ENCODE results near the gene RCCD1. TPM values are rescaled to one million over a fixed set of nuclear protein-coding genes. Genes with fewer than 3 reads are reported as not detected.

RCCD1 gene
- total and polyA plus RNA-seq, 12 donors = 5.5 to 11.8 (median 7.6) TPM

DNA sequence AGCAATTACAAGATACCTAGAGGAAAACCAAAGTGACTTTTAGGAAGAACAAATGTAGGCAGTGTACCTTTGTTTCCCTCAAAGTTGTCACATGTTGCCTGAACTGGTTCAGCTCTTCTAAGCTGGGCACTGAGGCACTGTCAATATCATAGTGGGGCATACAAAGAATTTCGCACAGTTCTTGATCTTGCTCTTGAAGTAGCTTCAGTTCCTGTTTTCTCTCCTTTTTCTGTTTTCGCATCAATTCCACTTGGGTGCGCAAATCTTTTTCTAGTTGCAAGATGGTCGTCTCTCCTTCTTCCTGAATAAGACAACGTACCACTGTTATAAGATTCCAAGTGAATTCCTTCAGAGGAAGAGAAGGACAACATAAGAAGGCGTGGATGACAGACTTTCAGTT lies 27.0 kb downstream of the RCCD1 start:
- no peak overlapping the region for H3K4me3 ChIP-seq
- no peaks in the 10 kb centered on the region for H3K9me3 ChIP-seq
- WGBS, 2 donors = 95 to 96% methylated on average over 6 of the region's 6 CpGs
- ATAC-seq (no peak), DNase-seq (no peak)
- intact Hi-C loops (cut with DNase I) = no loop called here
- H3K4me1 ChIP-seq = no peaks in the 10 kb centered on the region
- peaks cover 0 to 67% (median 0%) of the 10 kb centered on the region in 9 donors for H3K36me3 ChIP-seq
- no peak overlapping the region for H3K27ac ChIP-seq
- H3K27me3 ChIP-seq = no peaks in the 10 kb centered on the region
- TF ChIP-seq CTCF (IDR thresholded peaks at IDR 0.05) = no peak

DNA sequence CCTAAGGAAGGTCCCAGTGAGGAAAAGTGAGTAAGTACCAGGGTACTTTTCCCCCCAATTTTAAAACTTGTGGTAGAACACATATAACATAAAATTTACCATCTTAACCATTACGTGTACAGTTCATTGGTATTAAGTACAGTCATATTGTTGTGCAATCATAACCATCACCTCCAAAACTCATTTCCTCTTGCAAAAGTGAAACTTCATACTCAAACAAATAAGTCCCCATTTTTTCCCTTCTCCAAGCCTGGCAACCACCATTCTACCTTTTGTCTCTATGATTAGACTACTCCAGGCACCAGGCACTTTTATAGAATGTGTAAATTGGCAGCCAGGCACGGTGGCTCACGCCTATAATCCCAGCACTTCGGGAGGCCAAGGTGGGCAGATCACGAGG lies 27.5 kb downstream of the RCCD1 start:
- intact Hi-C loops (cut with DNase I) = no loop called here
- H3K27ac ChIP-seq = no peak overlapping the region
- H3K27me3 ChIP-seq = no peaks in the 10 kb centered on the region
- no peaks in the 10 kb centered on the region for H3K9me3 ChIP-seq
- DNase-seq (no peak), ATAC-seq (no peak)
- H3K36me3 ChIP-seq = peaks cover 0 to 63% (median 0%) of the 10 kb centered on the region in 9 donors
- no peak for TF ChIP-seq CTCF (IDR thresholded peaks at IDR 0.05)
- no peaks in the 10 kb centered on the region for H3K4me1 ChIP-seq
- WGBS, 2 donors = 94 to 97% methylated on average over 5 of the region's 5 CpGs
- no peak overlapping the region for H3K4me3 ChIP-seq

DNA sequence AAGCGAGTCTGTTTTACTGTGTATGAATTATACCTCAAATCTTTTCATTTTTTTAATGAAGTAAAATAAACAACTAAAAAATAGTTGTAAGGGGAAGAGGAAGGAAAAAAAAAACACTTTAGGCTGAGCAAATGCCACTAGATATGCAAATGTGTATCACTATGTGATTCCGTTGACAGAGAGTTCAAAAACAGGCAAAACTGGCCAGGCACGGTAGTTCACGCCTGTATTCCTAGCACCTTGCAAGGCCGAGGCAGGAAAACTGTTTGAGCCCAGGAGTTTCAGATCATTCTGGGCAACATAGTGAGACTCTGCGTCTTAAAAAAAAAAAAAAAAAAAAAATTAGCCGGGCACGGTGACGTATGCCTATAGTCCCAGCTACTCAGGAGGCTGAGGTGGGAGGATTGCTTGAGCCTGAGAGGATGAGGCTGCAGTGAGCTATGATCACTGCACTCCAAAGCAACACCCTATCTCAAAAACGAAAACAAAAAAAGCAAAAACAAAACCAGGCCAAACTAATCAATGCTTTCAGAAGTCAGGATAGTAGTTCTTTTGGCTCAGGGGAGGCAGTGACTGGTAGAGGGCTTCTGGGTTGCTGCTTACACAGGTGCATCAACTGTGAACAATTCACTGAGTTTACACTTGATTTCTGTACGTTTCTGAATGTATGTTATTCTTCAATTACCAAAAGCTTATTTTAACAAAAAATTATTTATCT lies 32.3 kb downstream of the RCCD1 start:
- H3K4me3 ChIP-seq = no peak overlapping the region
- TF ChIP-seq CTCF (IDR thresholded peaks at IDR 0.05) = no peak
- peaks cover 0 to 18% (median 0%) of the 10 kb centered on the region in 9 donors for H3K36me3 ChIP-seq
- WGBS, 2 donors = 89 to 91% methylated on average over 11 of the region's 11 CpGs
- DNase-seq (no peak), ATAC-seq (no peak)
- no peaks in the 10 kb centered on the region for H3K9me3 ChIP-seq
- intact Hi-C loops (cut with DNase I) = no loop called here
- H3K27me3 ChIP-seq = no peaks in the 10 kb centered on the region
- no peak overlapping the region for H3K27ac ChIP-seq
- H3K4me1 ChIP-seq = peaks cover 0 to 15% (median 0%) of the 10 kb centered on the region in 9 donors

DNA sequence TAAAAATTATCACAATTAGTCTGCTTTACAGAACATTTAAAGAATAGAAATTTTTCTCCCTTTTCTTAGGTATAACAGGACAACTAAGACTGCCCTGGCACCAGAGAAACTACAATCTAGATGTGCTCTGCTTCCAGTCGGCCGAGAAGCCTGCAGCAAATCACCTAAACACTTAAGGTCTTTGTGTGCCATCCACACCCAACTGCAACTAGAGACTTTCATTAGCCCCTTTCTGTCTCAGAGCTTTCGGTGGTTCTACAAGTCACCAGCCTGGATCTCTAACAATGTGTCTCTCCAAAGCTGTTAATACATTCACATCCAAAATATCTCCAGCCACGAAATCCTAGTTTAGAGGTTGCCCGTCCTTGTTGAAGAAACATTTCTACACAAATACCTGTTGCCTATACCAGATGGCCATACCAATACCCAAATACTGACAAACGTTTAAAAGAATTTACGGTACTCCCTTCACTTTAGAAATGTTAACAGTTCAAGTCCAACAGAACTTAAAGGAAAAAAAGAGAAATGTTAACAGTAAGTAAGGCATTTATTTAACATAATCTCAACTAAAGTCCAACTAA lies 33.0 kb downstream of the RCCD1 start:
- no peak for TF ChIP-seq CTCF (IDR thresholded peaks at IDR 0.05)
- DNase-seq (no peak), ATAC-seq (no peak)
- intact Hi-C loops (cut with DNase I) = no loop called here
- Histone ChIP-seq H3K4me1 (peaks cover 0 to 17% (median 0%) of the 10 kb centered on the region in 9 donors), H3K27me3 (no peaks in the 10 kb centered on the region), H3K36me3 (peaks cover 0 to 12% (median 0%) of the 10 kb centered on the region in 9 donors), H3K27ac (peak overlapping the region in 1 of 10 donors; percentile 46), H3K4me3 (no peak overlapping the region), H3K9me3 (no peaks in the 10 kb centered on the region)
- 64 to 76% methylated on average over 7 of the region's 7 CpGs for WGBS, 2 donors
